ENCODE results near the gene PJA2. TPM values are rescaled to one million over a fixed set of nuclear protein-coding genes. Genes with fewer than 3 reads are reported as not detected.

The PJA2 gene
- total and polyA plus RNA-seq, 2 experiments from 2014 or later = 65.4 to 147 TPM

DNA sequence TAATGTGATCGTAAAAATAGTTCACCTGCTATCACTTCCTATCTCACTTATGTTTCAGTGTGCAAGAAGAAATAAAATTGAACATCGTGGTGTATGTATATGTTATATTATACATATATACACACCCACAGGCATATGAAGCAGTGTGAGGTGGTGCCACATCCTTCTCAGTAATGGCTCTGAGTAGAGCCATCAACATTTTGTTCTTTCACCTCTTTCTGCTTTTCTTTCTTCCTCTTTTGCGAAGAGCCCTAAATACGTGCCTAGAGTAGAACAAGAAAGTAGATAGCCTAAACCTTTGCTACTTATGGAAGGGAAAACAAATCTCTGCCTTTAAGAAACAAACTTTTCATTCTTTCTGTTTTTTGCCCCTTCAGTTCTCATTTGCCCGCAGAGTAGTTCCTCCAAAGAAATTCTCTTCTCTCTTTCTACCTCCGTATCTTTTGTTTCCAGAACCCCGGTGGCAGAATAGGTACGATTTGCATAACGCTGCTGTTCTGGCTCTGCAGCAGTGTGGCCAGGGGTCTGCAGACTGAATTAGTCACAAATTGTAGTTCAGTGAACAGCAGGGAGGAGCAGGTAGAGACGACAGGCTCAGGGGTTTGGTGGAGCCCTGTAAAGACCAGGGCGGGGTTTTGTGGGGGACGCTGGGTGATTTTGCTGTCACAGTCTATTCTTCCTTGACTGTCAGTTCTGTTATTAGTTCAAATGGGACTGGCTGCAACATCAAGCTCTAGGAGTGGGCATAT, 40.5 kb upstream of the PJA2 start:
- Histone ChIP-seq H3K9me2 (replicated peaks; ENCODE audit: insufficient read depth) (no peaks in the 10 kb centered on the region), H3K27ac (no peak overlapping the region), H3K9me3 (ENCODE audit: low read depth) (no peaks in the 10 kb centered on the region), H3K4me1 (ENCODE audit: insufficient read depth) (peaks cover 7% of the 10 kb centered on the region), H4K20me1 (ENCODE audit: insufficient read depth, poor library complexity, severe bottlenecking) (no peaks in the 10 kb centered on the region), H3K79me2 (no peaks in the 10 kb centered on the region), H3K36me3 (replicated peaks; ENCODE audit: insufficient read depth, low read depth) (no peaks in the 10 kb centered on the region), H3K27me3 (no peaks in the 10 kb centered on the region), H2AFZ (peak overlapping the region; percentile 41), H3K4me3 (no peak overlapping the region), H3K4me2 (peak overlapping the region; percentile 26)
- TF ChIP-seq, protein P1, sequence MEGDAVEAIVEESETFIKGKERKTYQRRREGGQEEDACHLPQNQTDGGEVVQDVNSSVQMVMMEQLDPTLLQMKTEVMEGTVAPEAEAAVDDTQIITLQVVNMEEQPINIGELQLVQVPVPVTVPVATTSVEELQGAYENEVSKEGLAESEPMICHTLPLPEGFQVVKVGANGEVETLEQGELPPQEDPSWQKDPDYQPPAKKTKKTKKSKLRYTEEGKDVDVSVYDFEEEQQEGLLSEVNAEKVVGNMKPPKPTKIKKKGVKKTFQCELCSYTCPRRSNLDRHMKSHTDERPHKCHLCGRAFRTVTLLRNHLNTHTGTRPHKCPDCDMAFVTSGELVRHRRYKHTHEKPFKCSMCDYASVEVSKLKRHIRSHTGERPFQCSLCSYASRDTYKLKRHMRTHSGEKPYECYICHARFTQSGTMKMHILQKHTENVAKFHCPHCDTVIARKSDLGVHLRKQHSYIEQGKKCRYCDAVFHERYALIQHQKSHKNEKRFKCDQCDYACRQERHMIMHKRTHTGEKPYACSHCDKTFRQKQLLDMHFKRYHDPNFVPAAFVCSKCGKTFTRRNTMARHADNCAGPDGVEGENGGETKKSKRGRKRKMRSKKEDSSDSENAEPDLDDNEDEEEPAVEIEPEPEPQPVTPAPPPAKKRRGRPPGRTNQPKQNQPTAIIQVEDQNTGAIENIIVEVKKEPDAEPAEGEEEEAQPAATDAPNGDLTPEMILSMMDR (IDR thresholded peaks at IDR 0.05; ENCODE audit: poor library complexity) = no peak
- TF ChIP-seq EZH2 (IDR thresholded peaks at IDR 0.05; ENCODE audit: borderline replicate concordance) = no peak
- no peak for DNase-seq (ENCODE audit: low spot score)
- 60% methylated on average over 12 of the region's 12 CpGs for WGBS (ENCODE audit: low lambda C conversion rate, missing lambda C conversion rate)

DNA sequence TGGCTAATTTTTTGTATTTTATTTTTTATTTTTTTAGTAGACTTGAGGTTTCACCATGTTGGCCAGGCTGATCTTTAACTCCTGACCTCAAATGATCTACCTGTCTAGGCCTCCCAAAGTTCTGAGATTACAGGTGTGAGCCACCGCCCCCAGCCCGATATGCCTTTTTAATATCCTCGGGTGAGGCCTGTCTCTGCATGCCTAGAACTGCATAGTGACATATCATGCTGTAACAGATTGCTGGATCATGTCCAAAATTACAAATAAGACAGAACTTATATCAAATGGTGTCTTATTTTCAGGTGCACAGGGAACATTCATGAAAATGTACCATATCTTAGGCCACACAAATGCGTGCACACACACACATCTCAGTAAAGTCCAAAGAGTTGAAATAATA, 39.1 kb upstream of the PJA2 start:
- H3K9me2 ChIP-seq (replicated peaks; ENCODE audit: insufficient read depth) = no peaks in the 10 kb centered on the region
- no peaks in the 10 kb centered on the region for H3K27me3 ChIP-seq
- no peak overlapping the region for H2AFZ ChIP-seq
- H3K36me3 ChIP-seq (replicated peaks; ENCODE audit: insufficient read depth, low read depth) = no peaks in the 10 kb centered on the region
- H3K4me1 ChIP-seq (ENCODE audit: insufficient read depth) = no peaks in the 10 kb centered on the region
- H4K20me1 ChIP-seq (ENCODE audit: insufficient read depth, poor library complexity, severe bottlenecking) = no peaks in the 10 kb centered on the region
- TF ChIP-seq EZH2 (IDR thresholded peaks at IDR 0.05; ENCODE audit: borderline replicate concordance) (no peak), EZH2phosphoT487 (IDR thresholded peaks at IDR 0.05; ENCODE audit: low read depth, severe bottlenecking, unreplicated experiment) (no peak)
- TF ChIP-seq, protein P1 (IDR thresholded peaks at IDR 0.05; ENCODE audit: poor library complexity) = no peak
- WGBS (ENCODE audit: low lambda C conversion rate, missing lambda C conversion rate) = over 99% methylated on average over 4 of the region's 4 CpGs
- no peak overlapping the region for H3K27ac ChIP-seq
- H3K9me3 ChIP-seq (ENCODE audit: low read depth) = no peaks in the 10 kb centered on the region
- H3K79me2 ChIP-seq = no peaks in the 10 kb centered on the region
- no peak overlapping the region for H3K4me2 ChIP-seq
- no peak for DNase-seq (ENCODE audit: low spot score)
- no peak overlapping the region for H3K4me3 ChIP-seq

DNA sequence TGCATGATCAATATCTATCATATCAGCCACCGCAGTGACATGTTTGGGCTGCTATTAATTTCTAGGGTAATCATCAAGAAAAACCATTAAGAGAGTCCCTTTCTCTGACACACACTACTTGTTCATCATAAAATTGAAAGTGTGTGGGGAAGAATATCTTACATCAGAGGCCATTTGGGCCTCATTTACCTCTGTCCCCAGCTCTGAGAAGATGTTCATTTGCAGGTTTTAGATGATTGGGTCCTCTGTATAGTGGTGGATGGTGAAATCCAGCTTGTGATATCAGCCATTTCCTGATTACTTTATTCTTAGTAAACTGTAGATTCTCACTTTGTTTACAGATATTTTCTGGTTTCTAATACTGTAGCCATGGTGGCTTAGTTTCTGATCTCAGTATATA, 29.8 kb upstream of the PJA2 start:
- no peak for DNase-seq (ENCODE audit: low spot score)
- Histone ChIP-seq H3K79me2 (no peaks in the 10 kb centered on the region), H3K4me3 (no peak overlapping the region), H3K27me3 (no peaks in the 10 kb centered on the region), H3K4me2 (no peak overlapping the region), H3K36me3 (replicated peaks; ENCODE audit: insufficient read depth, low read depth) (no peaks in the 10 kb centered on the region), H3K9me2 (replicated peaks; ENCODE audit: insufficient read depth) (no peaks in the 10 kb centered on the region), H2AFZ (peak overlapping the region; percentile 31), H3K27ac (no peak overlapping the region), H4K20me1 (ENCODE audit: insufficient read depth, poor library complexity, severe bottlenecking) (no peaks in the 10 kb centered on the region), H3K4me1 (ENCODE audit: insufficient read depth) (no peaks in the 10 kb centered on the region), H3K9me3 (ENCODE audit: low read depth) (no peaks in the 10 kb centered on the region)
- no peak for TF ChIP-seq EZH2phosphoT487 (IDR thresholded peaks at IDR 0.05; ENCODE audit: low read depth, severe bottlenecking, unreplicated experiment)
- TF ChIP-seq EZH2 (IDR thresholded peaks at IDR 0.05; ENCODE audit: borderline replicate concordance) = no peak
- TF ChIP-seq, protein P1 (IDR thresholded peaks at IDR 0.05; ENCODE audit: poor library complexity) = no peak
- WGBS (ENCODE audit: low lambda C conversion rate, missing lambda C conversion rate) = 97% methylated on average over 1 of the region's 1 CpG

Measured in hepatocyte (in vitro differentiated cells).